HK-2 (cell line): ENCODE data around the gene NUP188.
"Not testable (repeated sequence)": the region's sequence is repeated elsewhere in the genome, so short reads cannot be mapped to it uniquely, and the experiment has no call there.

Experiments
- DNase-seq: peaks from one replicate; pipeline ENCODE4 v3.0.0-alpha.2; 2018; ENCODE audit not compliant: unreplicated experiment

Gene NUP188

GRCh38 chr9:129030191-129030590 is 82.7 kb downstream of the NUP188 start:
- no peak for DNase-seq

- no peak for DNase-seq
Observed at GRCh38 chr9:129031514-129031913, 84.0 kb downstream of the NUP188 start.

- DNase-seq: no peak
Observed at GRCh38 chr9:129032541-129033159, 85.2 kb downstream of the NUP188 start.

GRCh38 chr9:129033216-129033615 is 85.7 kb downstream of the NUP188 start:
- DNase-seq: no peak

GRCh38 chr9:129035838-129036237 is 88.3 kb downstream of the NUP188 start:
- DNase-seq: not testable (repeated sequence)

GRCh38 chr9:129036241-129036922 is 88.9 kb downstream of the NUP188 start, which contains the start of gene MIGA2:
TSS of gene MIGA2 (plus strand) at chr9:129036626. CDS start at chr9:129040595, 3,969 bp downstream.
- DNase-seq: peak; percentile 96

GRCh38 chr9:129036923-129037766 is 89.6 kb downstream of the NUP188 start:
- no peak for DNase-seq

- DNase-seq: no peak
Observed at GRCh38 chr9:129037767-129038098, 90.2 kb downstream of the NUP188 start.

- DNase-seq: no peak
Observed at GRCh38 chr9:129038109-129038852, 90.8 kb downstream of the NUP188 start.

GRCh38 chr9:129040113-129040643 is 92.7 kb downstream of the NUP188 start:
- no peak for DNase-seq

GRCh38 chr9:129042016-129042415 is 94.5 kb downstream of the NUP188 start:
- no peak for DNase-seq

- no peak for DNase-seq
Observed at GRCh38 chr9:129052592-129052991, 105.1 kb downstream of the NUP188 start.

GRCh38 chr9:129053020-129053419 is 105.5 kb downstream of the NUP188 start:
- DNase-seq: no peak

- DNase-seq: no peak
Observed at GRCh38 chr9:129054163-129054851, 106.8 kb downstream of the NUP188 start.
